Gastrocnemius medialis (tissue), 4 donors: ENCODE measurements around the gene IQGAP1.

ENCODE experiments used
- CTCF ChIP-seq, 5 experiments: fragments of 450-650 bp in 3 of 5; fragments of 200-600 bp in 2 of 5; sonication (generic) in 2 of 5; IDR thresholded peaks in 4 of 5; conservative IDR thresholded peaks in 1 of 5; 1 replicate in 4 of 5; 2 replicates in 1 of 5; pipeline ENCODE4 v1.5.1; 2016 to 2019; ENCODE audit warnings: antibody characterized with exemption in 5 of 5, mild to moderate bottlenecking in 3 of 5, moderate library complexity in 3 of 5
- POLR2A ChIP-seq, 2 donors: fragments of 450-650 bp; IDR thresholded peaks; one replicate each; pipeline ENCODE4 v1.6.1; 2017; ENCODE audit warnings: antibody characterized with exemption in 2 of 2, mild to moderate bottlenecking in 2 of 2, moderate library complexity in 2 of 2

DNA sequence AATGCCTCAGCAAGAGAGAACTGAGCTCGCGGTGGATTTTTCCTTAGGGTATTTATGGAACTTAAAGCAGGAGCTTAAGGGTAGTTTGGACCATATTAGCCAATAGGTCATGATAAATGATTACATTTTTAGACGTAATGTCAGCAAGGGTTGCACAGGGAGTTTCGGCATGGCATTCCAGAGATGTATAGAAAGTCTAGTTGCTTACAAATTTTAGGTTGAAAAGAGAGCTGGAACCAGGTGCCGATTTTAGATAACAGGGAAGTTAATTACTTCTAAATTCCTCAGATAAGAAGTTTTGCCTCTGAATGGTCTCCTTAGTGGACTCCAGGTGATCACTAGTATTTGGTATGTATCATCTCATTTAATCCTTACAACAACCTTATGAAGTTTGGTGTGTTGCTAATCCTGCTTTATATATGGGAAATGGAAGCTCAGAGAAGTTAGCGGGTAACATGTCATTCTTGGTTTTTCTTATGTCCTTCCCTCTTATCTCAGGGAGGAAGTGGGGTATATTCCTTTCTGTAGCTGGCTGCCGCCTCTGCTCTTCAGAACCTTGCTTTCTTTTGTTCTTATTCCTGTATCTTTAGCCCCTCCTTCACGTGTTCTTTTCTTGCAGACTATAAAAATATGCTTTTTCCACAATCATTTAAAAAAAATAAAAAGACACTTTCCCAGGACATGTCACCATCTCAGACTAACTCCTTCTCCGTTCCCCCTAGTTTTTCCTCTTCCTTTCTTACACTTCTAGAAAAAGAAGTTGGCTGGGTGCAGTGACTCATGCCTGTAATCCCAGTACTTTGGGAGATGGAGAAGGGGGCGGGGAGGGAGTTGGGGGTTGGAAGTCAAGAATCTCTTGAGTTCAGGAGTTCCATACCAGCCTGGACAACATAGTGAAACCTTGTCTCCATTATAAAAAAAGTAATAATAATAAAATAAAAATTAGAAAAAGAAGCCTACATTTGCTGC is 25.7 kb downstream of the IQGAP1 start:
- no peak for TF ChIP-seq CTCF (IDR thresholded peaks at IDR 0.05 in 4 of 5, conservative IDR thresholded peaks at IDR 0.05 in 1 of 5)
- no peak for TF ChIP-seq POLR2A (IDR thresholded peaks at IDR 0.05)
